LoVo (cell line): ENCODE data around the gene TNF.
"Not testable (repeated sequence)": the region's sequence is repeated elsewhere in the genome, so short reads cannot be mapped to it uniquely, and the experiment has no call there.

Experiments
- DNase-seq: peaks from one replicate; pipeline ENCODE4 v3.0.0-alpha.2; 2016; ENCODE audit warnings: low spot score

Gene TNF

DNA sequence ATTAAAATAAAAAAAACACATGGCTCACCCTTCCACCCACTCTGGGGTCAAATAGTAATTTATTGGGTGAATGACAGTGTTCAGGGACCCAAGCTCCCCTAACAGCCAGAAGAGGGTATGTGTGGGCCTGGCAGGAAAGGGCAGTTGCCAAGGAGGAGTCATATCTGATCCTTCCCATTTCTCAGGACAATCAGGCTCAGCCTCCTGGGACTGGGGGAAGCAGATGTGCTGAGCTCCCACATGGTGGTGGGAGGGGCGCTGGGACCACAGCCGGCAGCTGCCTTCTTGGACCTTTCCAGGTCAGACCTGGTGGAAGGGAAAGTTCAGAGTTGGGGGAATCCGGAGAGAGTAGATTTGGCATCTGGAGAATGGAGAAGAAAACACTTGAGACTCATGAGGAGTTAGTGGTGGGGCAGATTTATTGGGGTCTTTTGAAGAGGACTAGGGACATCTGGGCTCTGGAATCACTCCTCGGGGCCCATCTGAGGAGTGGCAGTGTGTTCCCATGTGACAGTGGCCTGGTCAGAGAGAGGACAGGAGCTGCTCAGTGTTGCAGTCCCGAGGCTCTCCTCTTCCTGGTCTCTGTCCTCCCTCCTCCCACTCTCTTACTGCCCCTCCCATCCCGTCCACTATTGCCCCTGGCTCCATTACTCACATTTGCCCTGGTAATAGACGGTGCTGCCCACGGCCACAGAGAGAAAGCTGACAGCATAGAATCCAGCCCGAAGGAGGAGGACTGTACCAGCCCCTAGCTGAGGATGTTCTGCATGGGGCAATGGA lies 13.7 kb downstream of the TNF start:
- DNase-seq = no peak

DNA sequence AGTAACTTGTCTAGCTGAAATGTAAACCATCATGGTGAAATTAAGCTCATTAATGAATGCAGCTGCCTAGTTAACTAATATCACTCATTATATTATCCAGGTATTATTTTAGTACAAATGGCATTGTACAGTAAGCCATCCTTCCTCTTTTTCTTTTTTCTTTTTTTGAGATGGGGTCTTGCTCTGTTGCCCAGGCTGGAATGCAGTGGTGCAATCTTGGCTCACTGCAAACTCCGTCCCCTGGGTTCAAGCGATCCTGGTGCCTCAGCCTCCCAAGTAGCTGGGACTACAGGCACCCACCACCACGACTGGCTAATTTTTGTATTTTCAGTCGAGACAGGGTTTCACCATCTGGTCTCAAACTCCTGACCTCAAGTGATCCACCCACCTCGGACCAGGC lies 15.3 kb downstream of the TNF start:
- DNase-seq = not testable (repeated sequence)

DNA sequence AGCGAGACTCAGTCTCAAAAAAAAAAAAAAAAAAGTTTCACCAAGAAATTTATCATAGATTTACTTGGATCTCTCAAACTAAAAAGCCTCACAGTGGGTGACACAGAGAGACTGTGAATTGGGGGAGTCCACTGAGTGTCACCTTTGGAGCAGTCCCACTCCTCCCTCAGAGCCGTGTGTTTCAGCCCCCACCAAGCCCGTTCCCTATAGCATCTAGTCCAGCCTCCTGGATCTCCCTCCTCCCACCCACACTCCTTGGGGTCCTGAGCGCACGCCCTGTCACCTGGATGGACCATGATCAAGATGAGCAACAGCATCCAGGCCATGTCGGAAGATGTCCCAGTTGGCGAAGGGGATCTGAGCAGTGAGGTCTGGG lies 17.0 kb downstream of the TNF start:
- DNase-seq = no peak

DNA sequence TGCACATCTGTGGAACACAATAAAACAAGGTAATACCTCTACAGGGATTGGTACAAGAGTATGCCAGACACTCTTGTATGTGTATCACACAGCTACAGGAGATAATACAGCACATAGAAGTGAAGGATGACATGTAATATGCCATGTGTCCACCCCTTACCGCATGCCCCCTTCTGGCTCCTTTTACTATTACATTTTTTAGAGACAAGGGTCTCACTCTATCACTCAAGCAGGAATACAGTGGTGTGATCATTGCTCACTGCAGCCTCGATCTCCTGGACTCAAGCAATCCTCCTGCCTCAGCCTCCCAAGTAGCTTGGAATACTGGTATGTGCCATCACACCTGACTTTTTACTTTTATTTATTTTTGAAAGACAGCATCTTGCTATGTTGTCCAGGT lies 21.6 kb downstream of the TNF start:
- DNase-seq = peak; percentile 9

DNA sequence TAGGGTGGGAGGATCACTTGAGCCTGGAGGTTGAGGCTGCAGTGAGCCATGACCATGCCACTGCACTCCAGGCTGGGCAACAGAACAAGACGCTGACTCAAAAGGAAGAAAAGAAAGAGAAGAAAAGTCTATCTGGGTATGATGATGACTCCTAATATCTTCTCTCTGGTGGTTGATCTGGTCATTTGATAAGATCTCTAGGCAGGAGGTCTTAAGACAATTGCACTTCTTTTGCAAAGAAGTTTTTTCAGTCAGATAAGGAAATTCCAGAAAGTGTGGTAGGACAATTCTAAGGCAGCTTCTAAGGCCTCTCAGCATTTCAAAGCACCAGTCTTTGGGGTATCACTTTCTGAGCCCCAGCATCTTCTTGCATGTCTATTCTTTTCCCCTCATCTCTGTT lies 32.0 kb downstream of the TNF start:
- DNase-seq = no peak

DNA sequence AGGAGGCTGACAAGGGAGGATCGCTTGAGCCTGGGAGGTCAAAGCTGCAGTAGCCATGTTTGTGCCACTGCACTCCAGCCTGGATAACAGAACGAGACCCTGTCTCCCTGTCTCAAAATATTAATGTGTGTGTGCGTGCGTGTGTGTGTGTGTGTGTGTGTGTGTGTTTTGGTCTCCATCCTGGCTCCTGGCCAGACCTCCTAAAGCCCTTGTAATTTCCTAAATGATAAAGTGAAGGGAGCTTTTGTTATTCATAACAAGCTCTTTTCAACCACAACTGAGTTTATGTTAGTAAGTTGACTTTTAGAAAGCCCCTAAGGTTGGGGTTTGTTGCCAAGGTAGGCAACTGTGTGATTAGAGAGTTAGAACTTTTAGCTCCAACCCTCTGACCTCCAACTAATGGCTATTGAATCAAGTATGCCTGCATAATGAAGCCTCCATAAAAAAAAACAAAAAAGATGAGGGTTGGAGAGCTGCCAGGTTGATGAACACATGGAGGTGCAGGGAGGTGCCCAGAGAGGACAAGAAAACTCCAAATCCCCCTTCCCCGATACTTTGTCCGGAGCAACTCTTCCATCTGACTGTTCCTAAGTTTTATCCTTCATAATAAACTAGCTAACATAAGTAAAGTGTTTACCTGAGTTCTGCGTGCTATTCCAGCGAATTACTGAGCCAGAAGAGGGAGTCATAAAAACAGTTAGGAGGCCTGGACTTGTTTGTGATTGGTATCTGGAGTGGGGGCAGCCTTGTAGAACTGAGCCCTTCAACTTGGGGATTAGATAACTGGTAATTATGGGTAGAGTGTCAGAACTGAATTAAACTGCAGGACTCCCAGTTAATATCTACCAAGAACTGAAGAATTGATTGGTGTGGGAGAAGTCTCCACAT lies 34.4 kb downstream of the TNF start:
- no peak for DNase-seq

DNA sequence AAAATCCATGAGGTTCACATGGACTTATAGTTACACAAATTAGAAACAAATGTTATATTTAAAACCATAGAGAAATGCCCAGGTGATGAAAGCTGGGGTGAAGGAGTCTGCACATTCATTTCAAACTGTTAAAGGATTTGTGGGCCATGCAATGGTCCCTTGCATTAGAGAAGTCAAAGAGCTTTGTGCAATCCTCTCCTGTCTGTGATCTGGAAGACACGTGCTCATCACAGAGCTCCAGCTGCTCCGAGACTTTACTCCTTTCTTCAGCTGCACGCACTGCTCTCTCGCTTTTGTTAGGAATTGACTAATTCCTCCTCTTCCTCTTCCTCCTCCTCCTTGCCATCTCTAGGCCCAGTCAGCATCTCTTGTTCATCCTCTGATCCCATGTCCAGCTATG lies 35.6 kb downstream of the TNF start:
- DNase-seq = no peak

DNA sequence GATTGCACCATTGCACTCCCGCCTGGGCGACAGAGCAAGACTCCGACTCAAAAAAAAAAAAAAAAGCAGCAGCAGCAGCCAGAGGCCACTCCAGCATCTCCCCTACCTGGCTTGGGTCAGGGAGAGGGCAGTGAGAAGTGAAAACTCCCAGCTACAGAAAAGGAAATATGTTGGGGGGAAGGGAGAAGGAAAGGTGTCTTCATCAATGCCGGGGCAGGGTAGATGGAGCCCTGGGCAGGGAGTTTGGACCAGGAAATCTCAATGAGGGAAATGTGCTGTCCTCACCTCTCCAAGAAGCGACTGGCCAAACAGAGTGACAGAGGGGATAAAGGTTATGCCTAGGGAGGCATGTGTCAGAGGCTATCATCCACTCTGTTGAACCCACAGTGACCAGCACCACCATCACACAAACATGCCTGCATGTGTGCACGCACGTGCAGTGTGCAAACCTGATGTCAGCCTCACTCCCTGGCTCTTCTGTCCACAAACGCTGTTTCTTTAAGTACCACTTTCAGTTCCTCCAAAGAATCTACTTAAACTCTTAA lies 38.8 kb downstream of the TNF start:
- no peak for DNase-seq

DNA sequence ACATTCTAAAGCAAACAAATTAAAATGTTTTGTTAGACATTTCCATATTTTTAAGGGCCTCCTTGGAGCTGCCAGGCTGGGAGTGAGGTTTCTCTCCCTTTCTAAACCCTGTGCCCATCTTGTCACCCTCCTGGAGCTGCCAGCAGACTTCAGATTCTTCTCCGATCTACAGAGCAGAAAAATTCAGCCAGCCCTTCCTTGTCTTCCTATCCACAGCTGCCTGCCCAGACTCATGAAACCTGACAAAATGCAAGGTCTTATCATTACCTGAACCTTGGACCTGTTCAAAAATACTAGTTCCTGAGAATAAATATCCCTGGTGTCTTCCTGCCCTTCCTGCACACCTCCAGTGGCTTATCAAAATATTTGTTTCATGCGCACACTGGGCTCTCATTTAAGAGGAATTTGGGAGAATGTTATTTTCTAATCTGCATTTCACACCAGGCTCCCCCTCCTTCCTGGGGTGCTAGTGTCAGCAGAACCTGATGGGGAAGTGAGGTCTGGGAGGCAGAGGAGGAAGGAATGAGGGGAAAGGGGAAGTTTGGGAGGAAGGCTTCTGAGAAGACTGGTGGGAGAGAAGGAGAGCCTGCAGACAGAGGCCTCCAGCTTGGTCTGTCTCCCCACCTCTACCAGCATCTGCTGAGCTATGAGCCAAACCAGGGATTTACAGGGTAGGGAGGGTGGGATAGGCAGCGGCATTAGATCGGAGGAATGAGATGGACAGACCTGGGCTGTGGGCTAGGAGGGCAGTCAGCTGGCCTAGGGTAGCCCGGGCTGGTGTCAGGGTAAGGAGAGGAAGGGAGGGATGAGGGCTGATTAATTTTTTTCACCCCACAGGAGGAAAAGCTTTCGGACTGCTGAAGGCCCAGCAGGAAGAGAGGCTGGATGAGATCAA lies 39.6 kb downstream of the TNF start, which contains the start of gene AIF1:
TSS of gene AIF1 (plus strand) at position 551 of the 895 bp plus-strand sequence. CDS start at position 647, 96 bp downstream.
- no peak for DNase-seq

DNA sequence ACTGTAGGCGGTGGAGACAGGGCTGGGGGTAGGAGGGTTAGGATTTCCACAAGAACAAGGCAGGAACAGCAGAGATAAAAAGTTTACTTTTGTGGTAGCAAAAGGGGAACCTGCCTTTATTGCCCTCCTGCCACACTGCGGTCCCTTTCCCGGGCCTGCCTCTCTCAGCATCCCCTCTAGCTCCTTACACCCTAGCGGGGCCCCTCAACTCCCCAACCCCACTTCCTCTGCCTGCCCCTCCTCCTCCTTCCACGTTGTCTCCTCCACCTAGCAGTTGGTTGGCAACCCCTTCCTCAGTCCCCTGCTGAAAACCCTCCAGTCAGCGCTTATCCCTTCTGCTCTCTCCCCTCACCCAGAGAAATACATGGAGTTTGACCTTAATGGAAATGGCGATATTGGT lies 40.4 kb downstream of the TNF start:
- DNase-seq = no peak

DNA sequence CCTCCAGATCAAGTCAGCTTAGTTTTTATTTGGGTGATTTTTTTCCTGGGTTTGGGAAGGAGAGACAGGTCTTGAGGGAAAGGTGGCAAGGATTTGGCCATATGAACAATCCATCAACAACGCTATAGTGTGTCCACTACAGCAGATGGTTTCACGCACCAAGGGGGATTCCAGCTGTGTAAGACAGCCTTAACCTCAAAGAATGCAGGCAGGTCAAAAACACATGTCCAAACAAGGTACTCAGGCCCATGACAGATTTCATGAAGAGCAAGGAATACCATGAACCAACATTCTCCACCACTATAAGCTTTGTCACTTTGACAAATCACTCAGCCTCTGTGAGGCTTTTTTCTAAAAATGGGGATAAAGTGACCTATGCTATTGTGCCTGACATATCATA lies 41.6 kb downstream of the TNF start:
- no peak for DNase-seq

DNA sequence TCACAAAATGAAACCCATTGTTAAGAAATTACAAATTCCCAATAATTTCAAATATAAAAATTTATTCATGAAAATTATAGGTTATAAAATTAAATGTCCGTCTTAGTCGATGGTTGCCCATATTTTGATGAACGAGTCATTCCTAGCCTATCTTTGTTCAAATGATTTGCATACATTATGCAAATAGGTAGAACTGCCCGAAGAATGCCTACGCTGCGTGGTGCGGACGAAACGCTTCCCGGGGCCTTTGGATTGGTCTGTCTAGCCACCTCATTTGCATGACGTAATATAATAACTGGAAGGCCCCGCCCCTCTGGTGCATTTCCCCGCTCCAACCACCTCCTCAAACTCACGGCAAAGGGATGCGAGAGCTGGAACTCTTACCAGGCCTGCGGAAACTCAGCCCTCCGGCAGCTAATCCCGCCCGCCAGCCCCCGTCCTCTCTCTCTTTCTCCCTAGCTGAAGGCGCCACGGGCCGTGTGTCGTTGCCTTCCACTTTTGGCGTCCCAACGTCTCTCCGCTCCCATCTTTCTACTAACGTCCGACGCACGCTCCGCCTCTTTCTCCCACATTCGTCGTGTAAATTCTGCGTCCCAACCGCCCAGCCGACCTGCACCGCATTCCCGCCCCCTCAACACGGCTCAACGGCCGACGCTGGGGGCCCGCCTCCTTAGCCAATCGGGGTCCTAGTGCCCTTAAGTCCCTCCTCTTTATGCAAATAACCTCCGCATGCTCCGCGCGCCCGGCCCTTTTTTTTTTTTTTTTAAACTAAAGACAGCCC lies 44.6 kb downstream of the TNF start:
- DNase-seq = peak; percentile 97

DNA sequence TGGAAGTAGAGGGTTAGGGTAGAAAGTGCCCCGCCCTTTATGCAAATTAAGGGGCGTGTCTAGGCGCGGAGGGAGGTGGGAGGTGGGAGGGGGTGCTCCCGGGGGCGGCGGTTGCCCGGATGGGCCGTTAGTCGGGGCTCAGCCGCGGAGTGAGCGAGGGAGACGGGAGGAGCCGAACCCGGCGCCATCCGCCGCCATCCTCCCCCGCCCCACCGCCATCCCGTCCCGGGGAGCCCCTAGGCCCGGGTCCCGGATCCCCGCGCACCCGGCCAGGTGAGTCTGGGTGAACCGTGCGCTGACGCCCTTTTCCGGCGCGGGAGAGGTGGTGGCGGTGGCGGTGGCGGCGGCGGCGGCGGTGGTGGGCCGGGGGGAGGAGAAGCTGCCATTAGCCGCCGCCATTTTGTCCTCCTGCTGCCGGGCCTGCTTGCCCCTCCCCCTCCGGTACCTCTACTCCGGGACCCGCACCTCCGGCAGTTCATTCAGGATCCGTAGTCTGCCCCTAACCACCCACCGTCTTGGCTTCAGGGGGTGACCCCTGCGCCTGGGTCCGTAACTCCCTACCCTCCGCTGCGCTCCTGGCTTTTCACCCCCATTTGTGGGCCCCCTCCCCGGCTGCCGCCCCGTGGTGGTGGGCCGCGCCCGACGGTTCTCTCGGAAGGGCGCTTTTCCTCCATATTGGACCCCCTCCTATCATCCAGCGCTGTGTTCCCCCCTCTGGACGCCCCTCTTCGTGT lies 45.4 kb downstream of the TNF start, which contains the start of gene PRRC2A:
TSS of gene PRRC2A (plus strand) at position 130 of the 734 bp plus-strand sequence. CDS start 2,075 bp downstream, outside the sequence.
- DNase-seq = peak; percentile 84

DNA sequence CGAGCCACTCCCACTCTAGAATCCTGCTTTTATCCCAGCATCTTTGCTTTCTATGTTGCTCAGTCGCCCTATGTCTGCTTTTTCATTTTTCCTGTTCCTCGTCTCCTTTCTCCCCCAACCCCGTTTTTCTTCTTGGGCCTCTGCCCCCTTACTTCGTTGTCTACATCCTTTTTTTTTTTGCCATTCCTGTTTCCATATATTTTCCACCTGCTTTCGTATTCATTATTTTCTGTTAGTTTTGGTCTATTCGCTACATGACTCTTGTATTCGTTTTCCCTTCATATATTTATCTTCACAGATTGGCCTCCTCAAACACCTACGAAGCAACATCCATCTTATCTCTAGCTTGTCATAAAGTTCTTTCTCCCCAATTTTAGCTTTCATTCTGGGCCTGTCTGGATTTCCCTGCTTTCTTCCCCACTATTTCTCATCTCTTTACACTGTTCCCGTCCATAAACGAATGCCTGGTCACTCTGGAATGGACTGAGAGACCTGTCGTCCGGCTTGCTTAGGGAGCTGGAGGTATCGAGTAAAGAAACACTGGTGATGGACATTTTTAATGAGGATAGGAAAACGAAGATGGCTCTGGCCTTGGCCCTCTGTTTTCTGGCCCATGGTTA lies 46.1 kb downstream of the TNF start:
- no peak for DNase-seq

DNA sequence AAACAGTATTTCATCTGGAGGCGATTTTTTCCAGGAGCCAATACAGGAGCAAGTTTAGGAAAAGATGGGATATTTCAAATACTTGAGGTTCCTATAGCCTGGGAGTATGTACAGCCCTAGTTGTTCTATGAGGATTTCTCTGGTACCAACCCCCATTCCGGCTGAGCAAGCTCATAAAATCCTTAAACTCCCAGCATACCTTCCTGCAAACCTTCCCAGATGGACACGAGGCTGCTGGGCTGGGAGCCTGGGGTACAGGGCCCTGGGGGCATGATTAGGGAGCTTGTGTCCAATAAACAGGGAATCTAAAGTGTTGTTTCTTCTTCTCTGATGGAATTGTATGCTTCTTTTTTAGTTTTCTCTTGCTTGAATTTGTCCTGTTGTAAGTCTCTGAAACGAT lies 46.6 kb downstream of the TNF start:
- DNase-seq = no peak

DNA sequence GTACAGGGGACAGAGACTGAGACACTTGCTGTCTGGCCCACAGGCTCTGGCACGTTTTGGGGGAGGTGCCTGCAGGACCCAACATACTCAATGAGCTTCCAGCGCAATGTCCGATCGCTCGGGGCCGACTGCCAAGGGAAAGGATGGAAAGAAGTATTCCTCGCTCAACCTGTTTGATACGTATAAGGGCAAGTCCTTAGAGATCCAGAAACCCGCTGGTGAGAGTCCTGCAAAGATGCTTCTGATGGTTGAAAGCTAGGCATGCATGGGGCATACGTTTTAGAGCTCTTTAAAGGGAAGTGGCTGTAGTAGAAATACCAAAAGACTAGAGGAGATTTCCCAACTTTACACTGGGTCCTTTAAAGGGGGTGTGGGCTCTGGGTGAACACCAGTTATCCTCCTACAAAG lies 47.3 kb downstream of the TNF start:
- no peak for DNase-seq

DNA sequence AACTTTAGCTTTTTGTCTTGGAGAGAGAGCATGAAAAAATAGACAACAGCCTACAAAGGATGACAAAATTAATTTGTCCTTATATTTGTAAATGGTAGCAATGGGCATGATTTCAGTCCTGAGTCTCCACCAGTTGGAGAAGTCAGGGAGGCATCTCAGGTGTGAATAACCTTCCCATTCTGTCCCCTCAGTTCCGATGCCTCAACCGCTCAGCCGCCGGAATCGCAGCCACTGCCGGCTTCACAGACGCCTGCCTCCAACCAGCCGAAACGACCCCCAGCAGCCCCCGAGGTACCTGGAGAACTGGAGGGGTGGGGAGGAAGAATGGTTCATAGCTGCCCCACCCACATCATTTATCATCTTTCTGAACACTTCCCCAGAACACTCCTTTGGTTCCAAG lies 48.7 kb downstream of the TNF start:
- DNase-seq = no peak

DNA sequence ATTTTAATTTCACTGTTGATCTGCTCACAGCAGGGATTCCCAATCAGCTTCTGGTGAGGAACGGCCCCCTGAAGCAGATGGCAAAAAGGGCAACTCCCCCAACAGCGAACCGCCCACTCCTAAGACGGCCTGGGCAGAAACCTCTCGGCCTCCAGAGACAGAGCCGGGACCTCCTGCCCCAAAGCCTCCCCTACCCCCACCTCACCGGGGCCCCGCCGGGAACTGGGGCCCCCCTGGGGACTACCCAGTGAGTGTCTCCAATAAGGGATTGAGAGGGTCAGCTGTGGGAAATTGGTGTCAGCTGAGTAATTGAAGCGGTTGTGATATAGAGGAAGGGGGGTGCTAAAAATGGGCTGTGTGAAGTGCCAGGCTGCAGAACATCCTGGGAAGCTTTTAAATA lies 51.6 kb downstream of the TNF start:
- no peak for DNase-seq

DNA sequence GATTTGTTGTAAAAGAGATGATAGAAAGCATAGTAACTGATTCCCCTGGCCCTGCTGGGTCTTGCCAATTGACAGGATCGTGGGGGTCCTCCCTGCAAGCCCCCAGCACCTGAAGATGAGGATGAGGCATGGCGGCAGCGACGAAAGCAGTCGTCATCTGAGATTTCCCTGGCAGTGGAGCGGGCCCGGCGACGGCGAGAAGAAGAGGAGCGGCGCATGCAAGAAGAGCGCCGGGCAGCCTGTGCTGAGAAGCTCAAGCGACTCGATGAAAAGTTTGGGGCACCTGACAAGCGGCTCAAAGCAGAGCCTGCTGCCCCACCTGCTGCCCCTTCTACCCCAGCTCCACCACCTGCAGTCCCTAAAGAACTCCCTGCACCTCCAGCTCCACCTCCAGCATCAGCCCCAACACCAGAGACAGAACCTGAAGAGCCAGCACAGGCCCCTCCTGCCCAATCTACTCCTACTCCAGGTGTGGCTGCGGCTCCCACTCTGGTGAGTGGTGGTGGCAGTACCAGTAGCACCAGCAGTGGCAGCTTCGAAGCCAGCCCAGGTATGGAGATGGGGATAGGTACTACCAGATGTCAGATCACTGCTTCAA lies 52.4 kb downstream of the TNF start:
- DNase-seq = no peak
